GM13976 (cell line): ENCODE data around the gene STARD3.

Experiments
- DNase-seq: peaks from one replicate; pipeline ENCODE4 v3.0.0; 2012; ENCODE audit warnings: low spot score
- in situ Hi-C: fragments of 300-500 bp; cut with MboI; formaldehyde crosslinking; loops from one replicate; pipeline ENCODE4 v1.12.0; 2022; ENCODE audit warnings: low sequenced_read_pairs, mixed read lengths, inconsistent platforms; ENCODE audit not compliant: unreplicated experiment
- TF ChIP-seq, protein P1 (sequence below): IDR thresholded peaks from 2 replicates; pipeline ENCODE4 v1.5.1; 2012; ENCODE audit warnings: borderline replicate concordance, mild to moderate bottlenecking; ENCODE audit not compliant: insufficient read depth; ENCODE audit errors: extremely low read depth, missing control alignments, control extremely low read depth

The STARD3 gene

GRCh38 chr17:39600288-39600996 lies 36.5 kb upstream of the STARD3 start:
- TF ChIP-seq, protein P1, sequence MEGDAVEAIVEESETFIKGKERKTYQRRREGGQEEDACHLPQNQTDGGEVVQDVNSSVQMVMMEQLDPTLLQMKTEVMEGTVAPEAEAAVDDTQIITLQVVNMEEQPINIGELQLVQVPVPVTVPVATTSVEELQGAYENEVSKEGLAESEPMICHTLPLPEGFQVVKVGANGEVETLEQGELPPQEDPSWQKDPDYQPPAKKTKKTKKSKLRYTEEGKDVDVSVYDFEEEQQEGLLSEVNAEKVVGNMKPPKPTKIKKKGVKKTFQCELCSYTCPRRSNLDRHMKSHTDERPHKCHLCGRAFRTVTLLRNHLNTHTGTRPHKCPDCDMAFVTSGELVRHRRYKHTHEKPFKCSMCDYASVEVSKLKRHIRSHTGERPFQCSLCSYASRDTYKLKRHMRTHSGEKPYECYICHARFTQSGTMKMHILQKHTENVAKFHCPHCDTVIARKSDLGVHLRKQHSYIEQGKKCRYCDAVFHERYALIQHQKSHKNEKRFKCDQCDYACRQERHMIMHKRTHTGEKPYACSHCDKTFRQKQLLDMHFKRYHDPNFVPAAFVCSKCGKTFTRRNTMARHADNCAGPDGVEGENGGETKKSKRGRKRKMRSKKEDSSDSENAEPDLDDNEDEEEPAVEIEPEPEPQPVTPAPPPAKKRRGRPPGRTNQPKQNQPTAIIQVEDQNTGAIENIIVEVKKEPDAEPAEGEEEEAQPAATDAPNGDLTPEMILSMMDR, result no peak
- in situ Hi-C loops, result no loop called here
- no peak for DNase-seq

- in situ Hi-C loops, result no loop called here
- DNase-seq, result no peak
- TF ChIP-seq, protein P1, result no peak
These were observed 35.8 kb upstream of the STARD3 start for GRCh38 chr17:39600997-39601597.

GRCh38 chr17:39601758-39602532 lies 35.0 kb upstream of the STARD3 start:
- no peak for DNase-seq
- in situ Hi-C loops, result no loop called here
- TF ChIP-seq, protein P1, result no peak

- in situ Hi-C loops, result no loop called here
- no peak for DNase-seq
- TF ChIP-seq, protein P1, result no peak
These were observed 34.2 kb upstream of the STARD3 start for GRCh38 chr17:39602533-39603303.

DNA sequence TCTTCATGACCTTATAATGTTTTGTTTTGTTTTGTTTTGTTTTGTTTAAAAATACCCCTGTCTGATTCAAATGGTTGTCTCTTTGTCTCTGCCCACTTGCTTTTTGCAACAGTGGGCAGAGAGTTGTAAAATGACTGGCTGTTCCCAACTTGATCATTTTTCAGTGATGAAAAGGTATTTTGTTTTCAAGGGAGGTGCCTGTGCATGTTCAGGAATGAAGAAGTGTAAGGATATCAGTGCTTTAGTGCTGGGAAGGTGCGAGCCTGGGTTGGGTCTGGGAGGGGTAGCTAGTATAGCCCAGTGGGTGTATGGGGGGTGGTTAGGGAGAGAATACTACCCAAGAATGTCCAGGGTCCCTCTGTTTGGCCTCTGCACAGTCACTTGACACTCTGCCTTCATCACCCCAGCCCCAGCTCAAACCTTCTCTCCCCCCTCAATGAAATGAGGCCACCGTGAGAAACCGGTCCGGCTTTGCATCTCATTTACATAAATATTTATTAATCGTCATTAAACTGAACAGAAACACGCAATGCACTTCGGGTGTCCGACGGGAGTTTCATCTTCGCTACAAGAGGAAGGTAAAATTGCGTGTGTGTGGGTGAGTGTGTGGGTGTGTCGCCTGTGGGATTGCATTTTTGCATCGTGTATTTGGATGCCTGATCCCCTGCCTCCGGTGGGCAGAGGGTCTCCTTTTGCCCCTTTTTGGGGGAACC lies 33.5 kb upstream of the STARD3 start:
- no peak for DNase-seq
- in situ Hi-C loops, result no loop called here
- TF ChIP-seq, protein P1, result no peak

DNA sequence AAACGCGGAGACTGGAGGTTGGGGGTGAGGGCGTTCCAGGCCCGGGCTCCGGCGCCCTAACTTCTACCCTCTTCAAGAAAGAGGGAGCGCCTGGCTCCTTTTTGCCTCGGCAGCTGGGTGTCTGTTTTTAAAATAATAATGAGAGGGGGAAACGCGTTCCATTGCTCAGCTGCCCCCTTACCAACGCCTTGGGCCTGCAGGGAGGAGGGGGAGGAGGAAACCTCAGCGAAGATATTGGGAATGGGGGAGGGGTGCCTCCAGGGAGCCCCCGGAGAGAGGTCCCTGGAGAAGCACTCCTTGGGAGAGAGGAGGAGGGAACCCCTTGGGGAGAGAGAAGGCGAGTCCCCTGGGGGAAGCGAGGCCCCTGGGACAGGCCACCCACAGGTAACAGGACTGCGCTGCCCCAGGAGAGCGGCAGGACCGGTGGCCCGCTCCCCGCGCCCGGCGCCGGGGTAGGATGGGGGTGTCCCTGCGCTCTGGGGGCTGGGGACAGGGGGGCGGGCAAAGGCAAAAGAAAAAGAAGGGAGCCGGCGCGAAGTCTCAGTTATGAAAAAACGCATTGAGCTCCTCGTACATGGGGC lies 31.9 kb upstream of the STARD3 start:
- TF ChIP-seq, protein P1, result no peak
- DNase-seq, result no peak
- in situ Hi-C loops, result no loop called here
